Measurements from ENCODE around the gene TMEM31. TPM values are rescaled to one million over a fixed set of nuclear protein-coding genes. Genes with fewer than 3 reads are reported as not detected.
"Not testable (repeated sequence)": the region's sequence is repeated elsewhere in the genome, so short reads cannot be mapped to it uniquely, and the experiment has no call there.

The TMEM31 gene
- total RNA-seq, 1 experiment from 2014 or later: not detected

DNA sequence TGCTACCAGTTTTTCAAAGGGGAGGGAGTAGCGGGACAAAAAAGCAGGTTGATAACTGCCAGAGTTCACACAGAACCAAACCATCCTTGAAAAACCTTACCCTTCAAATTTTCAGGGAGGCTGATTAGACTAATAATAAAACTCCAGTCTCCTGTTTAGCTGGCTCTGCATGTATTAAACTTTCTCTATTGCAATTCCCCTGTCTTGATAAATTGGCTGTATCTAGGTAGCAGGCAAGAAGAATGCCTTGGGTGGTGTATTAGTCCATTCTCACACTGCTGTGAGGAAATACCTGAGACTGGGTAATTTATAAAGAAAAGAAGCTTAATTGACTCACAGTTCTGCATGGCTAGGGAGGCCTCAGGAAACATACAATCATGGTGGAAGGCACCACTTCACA, 47.8 kb downstream of the TMEM31 start:
- POLR2A ChIA-PET (ENCODE audit: unreplicated experiment): no interaction called here
- H3K36me3 ChIP-seq (ENCODE audit: low read depth): no peaks in the 10 kb centered on the region

GRCh38 chrX:103763541-103763940, 52.8 kb downstream of the TMEM31 start:
- H3K27ac ChIP-seq; H3K79me2 ChIP-seq (ENCODE audit: low read depth); H3K4me3 ChIP-seq; H3F3A ChIP-seq (ENCODE audit: insufficient read depth, low read depth); BruUV-seq (replicated peaks); H3K36me3 ChIP-seq (ENCODE audit: low read depth); H3K4me1 ChIP-seq (replicated peaks; ENCODE audit: insufficient read depth); H3K27me3 ChIP-seq (ENCODE audit: insufficient read depth, low read depth); H3K4me2 ChIP-seq; H2AFZ ChIP-seq; DNase-seq; intact Hi-C loops (cut with micrococcal nuclease; ENCODE audit: unreplicated experiment); POLR2A ChIA-PET (ENCODE audit: unreplicated experiment); H4K20me1 ChIP-seq (ENCODE audit: insufficient read depth); H3K9me2 ChIP-seq (ENCODE audit: insufficient read depth); H3K9me3 ChIP-seq (ENCODE audit: insufficient read depth, low read depth): not testable (repeated sequence)
- CTCF ChIA-PET: interaction anchor here (0.5 kb wide), 1 partner anchor 548 kb away, joined by 6 read pairs; no protein-coding TSS in a partner anchor

More for the DNA sequence above, 47.8 kb downstream of the TMEM31 start:
- intact Hi-C loops (cut with micrococcal nuclease; ENCODE audit: unreplicated experiment): no loop called here
- 0 out of 2 replicates have a peak, but pooled peaks cover 5% of the 10 kb centered on the region for H3K27me3 ChIP-seq (ENCODE audit: insufficient read depth, low read depth)
- TF ChIP-seq EZH2 (IDR thresholded peaks at IDR 0.05; ENCODE audit: low read depth): no peak
- TF ChIP-seq, protein P1, sequence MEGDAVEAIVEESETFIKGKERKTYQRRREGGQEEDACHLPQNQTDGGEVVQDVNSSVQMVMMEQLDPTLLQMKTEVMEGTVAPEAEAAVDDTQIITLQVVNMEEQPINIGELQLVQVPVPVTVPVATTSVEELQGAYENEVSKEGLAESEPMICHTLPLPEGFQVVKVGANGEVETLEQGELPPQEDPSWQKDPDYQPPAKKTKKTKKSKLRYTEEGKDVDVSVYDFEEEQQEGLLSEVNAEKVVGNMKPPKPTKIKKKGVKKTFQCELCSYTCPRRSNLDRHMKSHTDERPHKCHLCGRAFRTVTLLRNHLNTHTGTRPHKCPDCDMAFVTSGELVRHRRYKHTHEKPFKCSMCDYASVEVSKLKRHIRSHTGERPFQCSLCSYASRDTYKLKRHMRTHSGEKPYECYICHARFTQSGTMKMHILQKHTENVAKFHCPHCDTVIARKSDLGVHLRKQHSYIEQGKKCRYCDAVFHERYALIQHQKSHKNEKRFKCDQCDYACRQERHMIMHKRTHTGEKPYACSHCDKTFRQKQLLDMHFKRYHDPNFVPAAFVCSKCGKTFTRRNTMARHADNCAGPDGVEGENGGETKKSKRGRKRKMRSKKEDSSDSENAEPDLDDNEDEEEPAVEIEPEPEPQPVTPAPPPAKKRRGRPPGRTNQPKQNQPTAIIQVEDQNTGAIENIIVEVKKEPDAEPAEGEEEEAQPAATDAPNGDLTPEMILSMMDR (conservative IDR thresholded peaks at IDR 0.05): no peak
- no peaks in the 10 kb centered on the region for H3K4me1 ChIP-seq (replicated peaks; ENCODE audit: insufficient read depth)
- BruUV-seq (replicated peaks): no TSS peak
- no peak overlapping the region for H3K27ac ChIP-seq
- no peaks in the 10 kb centered on the region for H3K9me3 ChIP-seq (ENCODE audit: insufficient read depth, low read depth)
- H3K9me2 ChIP-seq (ENCODE audit: insufficient read depth): no peaks in the 10 kb centered on the region
- H2AFZ ChIP-seq: no peak overlapping the region
- CTCF ChIA-PET: no interaction called here
- no peak for DNase-seq
- no peaks in the 10 kb centered on the region for H3K79me2 ChIP-seq (ENCODE audit: low read depth)
- no peak overlapping the region for H3K4me2 ChIP-seq
- no peaks in the 10 kb centered on the region for H3F3A ChIP-seq (ENCODE audit: insufficient read depth, low read depth)
- no peaks in the 10 kb centered on the region for H4K20me1 ChIP-seq (ENCODE audit: insufficient read depth)
- no peak overlapping the region for H3K4me3 ChIP-seq

Other genes starting within 250 kb of the TMEM31 start
- gene RAB40A, start 191.4 kb upstream of the TMEM31 start, total RNA-seq (2021): 0.90 and 1.0 TPM in 2 replicates
- 41.0 and 42.9 TPM in 2 replicates for gene TCEAL4, start 125.4 kb upstream of the TMEM31 start, total RNA-seq (2021)
- 11.7 and 12.8 TPM in 2 replicates for gene TCEAL3, start 102.9 kb upstream of the TMEM31 start, total RNA-seq (2021)
- gene TCEAL1, start 81.9 kb upstream of the TMEM31 start, total RNA-seq (2021): 25.2 and 26.8 TPM in 2 replicates
- gene MORF4L2, start 24.2 kb upstream of the TMEM31 start, total RNA-seq (2021): 385 and 417 TPM in 2 replicates
- gene PLP1, start 65.9 kb downstream of the TMEM31 start, total RNA-seq (2021): not detected in 2 replicates
- gene RAB9B, start 121.3 kb downstream of the TMEM31 start, total RNA-seq (2021): not detected in 2 replicates

Data from PC-9 (cell line).